Left ventricle myocardium superior (tissue), 1 donor: ENCODE measurements around the gene ULK4. TPM values are rescaled to one million over a fixed set of nuclear protein-coding genes. Genes with fewer than 3 reads are reported as not detected.
"Not testable (repeated sequence)": the region's sequence is repeated elsewhere in the genome, so short reads cannot be mapped to it uniquely, and the experiment has no call there.

ENCODE experiments used
- ATAC-seq: fragments of 200-7000 bp; cut with Tn5 transposase; one replicate; pipeline ENCODE4 v1.9.1; 2020; ENCODE audit warnings: mild to moderate bottlenecking, moderate library complexity
- DNase-seq: peaks from one replicate; pipeline ENCODE4 v3.0.0-alpha.2; 2020
- intact Hi-C: fragments of 100-400 bp; cut with micrococcal nuclease; formaldehyde crosslinking; loops from one replicate; pipeline ENCODE4 v1.11.0; 2022
- total RNA-seq: library from RNA; stranded (reverse); fragmentation: NEBNext Ultra II Directional; extraction: Animal tissue kit (Norgen Biotek cat#: 25700); gene quantifications from one replicate; pipeline ENCODE4 v1.2.1, GENCODE V29; 2021
- donor health status: DM: no; HTN: yes; CAD: no; lungs with severe emphysema.

The ULK4 gene
- total RNA-seq, 1 donor from 2014 or later, result 1.5 TPM

DNA sequence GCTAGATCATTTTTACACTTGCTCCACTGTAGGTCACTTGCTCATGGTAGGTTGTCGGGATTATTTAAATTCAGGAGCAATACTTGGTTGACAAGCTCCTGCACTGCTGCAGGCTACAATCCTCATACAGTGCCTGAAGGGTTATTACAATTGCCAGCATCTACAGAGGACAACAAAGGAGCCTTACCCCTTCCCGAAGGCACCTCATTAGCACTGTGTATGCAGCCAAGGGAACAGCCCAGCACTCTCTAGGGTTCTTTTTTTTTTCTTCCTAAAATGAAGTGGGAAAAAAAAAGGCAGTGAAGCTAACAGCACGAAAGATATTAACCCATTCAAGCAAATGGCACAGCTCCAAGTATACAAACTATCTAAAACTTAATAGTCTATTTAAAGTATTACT is 142.7 kb downstream of the ULK4 start:
- no peak for DNase-seq
- no peak for ATAC-seq
- intact Hi-C loops, result no loop called here

DNA sequence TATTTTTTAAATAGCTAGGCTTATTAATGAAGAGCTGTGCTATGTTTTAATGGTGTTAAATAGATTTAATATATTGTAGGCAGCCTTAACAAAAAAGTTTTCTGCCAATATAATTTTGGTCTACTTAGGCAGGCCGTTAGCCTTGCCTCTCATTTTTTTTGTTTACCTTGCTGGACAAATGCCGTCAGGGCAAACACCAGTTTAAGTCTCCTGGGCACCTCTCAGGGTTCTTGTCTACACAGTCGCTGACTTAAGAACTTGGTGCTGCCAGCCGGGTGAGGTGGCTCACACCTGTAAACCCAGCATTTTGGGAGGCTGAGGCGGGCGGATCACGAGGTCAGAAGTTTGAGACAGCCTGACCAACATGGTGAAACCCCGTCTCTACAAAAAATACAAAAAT is 153.3 kb downstream of the ULK4 start:
- no peak for ATAC-seq
- intact Hi-C loops, result no loop called here
- no peak for DNase-seq

DNA sequence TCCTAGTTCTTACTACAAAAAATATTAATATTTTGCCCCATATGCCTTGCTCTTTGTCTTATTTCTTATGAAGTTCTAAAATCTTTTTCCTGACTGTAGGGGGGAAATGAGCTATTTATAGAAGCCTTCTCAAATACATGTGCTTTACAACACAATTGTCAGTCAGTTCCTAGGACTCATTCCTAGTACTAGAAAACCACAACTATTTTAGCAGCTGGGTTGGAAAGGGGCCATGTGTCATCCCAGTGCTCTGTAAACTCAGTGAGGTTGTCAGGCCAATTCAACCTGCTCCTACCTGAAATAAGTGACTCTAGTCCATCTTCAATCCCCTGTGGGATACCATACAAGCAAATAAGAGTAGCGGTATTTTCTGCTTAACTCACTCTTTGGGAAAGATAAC is 153.8 kb downstream of the ULK4 start:
- ATAC-seq (no peak), DNase-seq (no peak)
- intact Hi-C loops, result no loop called here

DNA sequence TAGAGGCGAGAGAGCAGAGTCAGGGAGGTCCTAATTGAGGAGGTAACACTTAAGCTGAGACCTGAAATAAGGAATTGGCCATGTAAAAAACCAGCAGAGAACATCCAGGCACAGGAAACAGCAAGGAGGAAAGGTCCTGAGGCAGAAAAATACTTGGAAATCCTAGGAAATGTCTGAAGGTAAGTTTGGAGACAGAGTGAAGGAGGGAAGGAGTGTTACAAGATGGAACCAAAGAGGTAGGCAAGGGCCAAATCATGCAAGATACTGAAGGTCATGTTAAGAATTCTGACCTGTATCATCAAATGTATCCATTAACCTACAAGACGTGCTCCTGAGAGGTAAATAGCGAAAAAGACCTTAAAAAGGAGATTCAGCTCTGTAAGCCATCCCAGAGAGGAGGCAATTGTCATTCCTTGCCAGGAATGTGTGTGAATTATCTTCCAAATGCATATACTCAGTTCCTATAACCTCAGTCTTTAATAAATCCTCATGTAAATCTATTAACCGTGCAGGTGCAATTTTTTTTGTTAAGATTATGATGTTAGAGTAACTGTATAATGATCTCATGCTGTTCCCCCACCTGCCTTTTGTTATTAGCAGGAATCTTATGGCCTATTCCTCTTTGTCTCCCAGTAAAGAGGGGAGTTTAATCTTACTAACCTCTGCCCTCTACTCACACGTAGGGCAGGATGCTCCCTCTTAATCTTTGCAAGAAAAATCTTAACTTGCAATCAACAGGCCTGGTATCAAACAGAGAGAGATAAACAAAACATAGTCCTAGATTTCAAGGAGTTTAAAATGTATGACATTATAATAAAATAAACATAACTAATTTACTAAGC is 166.9 kb downstream of the ULK4 start:
- intact Hi-C loops, result no loop called here
- ATAC-seq (no peak), DNase-seq (no peak)

DNA sequence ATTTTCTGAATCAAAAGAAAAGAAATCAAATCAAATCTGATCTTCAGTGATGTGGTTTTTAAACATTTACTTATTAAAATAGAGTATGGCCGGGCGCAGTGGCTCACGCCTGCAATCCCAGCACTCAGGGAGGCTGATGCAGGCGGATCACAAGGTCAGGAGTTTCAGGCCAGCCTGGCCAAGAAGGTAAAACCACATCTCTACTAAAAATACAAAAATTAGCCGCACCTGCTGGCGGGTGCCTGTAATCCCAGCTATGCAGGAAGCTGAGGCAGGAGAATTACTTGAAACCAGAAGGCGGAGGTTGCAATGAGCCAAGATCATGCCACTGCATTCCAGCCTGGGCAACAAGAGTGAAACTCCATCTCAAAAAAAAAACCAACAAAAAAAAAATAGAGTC is 169.1 kb downstream of the ULK4 start:
- no peak for DNase-seq
- intact Hi-C loops, result no loop called here
- no peak for ATAC-seq

DNA sequence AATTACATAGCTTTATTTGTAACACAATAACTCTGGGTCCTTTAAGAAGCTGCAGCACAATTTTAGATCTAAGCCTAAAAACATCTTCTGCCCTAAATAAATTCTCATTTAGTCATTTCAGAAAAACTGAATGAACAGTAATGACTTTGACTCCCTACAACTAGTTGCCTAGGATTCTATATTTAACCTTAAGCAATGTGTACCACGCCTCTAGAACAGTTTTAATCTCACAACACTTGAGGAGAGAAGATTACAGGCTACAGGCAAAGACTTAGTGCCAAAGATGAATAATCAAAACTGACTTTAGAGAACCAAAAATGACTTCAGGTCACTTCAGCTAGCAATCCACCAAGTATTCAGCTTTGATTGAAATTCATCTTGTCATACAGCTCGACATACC is 192.8 kb downstream of the ULK4 start:
- peak; percentile 67 for ATAC-seq
- intact Hi-C loops, result no loop called here

DNA sequence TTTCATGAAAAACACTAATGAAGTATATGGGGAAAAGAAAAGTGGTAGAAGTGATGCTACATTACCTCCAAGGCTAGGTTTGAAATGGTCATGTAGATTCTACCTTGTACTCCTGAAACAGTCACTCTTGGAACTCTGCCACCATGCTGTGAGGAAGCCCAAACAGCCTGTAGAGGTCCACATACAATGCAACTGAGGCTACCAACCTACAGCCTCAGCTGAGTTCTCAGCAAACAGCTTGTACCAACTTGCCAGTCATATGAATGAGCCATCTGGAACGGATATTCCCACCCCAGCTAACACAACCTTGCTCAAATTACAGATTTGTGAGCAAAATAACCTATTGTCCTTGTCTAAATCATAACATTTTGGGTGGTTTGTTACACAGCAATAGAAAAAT is 193.5 kb downstream of the ULK4 start:
- intact Hi-C loops, result no loop called here
- ATAC-seq (no peak), DNase-seq (no peak)

More for the DNA sequence above, 192.8 kb downstream of the ULK4 start:
- no peak for DNase-seq

DNA sequence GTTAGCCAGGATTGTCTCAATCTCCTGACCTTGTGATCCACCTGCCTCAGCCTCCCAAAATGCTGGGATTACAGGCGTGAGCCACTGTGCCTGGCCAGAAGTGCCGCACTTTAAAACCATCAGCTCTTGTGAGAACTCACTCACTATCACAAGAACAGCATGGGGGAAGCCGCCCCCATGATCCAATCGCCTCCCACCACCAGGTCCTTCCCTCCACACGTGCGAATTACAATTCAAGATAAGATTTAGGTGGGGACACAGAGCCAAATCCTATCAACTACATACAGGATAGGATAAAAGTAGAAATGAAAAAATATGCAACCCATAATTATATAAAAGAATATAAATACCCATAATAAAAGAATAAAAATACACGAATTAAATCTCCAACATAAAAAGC is 199.0 kb downstream of the ULK4 start:
- intact Hi-C loops, DNase-seq, ATAC-seq: not testable (repeated sequence)

DNA sequence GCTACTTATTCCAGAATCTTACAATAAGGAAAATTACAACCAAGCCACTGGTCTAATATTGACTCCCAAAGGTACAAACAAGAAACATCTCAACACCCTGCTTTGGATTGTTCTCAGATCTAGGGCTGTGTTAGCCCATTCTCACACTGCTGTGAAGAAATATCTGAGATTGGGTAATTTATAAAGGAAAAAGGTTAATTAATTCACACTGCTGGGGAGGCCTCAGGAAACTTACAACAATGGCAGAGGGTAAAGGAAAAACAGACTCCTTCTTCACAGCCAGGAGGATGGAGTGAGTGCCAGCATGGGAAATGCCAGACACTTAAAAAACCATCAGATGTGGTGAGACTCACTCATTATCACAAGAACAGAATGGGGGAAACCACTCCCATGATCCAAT is 208.3 kb downstream of the ULK4 start:
- ATAC-seq, result no peak
- intact Hi-C loops, result no loop called here
- DNase-seq, result no peak

DNA sequence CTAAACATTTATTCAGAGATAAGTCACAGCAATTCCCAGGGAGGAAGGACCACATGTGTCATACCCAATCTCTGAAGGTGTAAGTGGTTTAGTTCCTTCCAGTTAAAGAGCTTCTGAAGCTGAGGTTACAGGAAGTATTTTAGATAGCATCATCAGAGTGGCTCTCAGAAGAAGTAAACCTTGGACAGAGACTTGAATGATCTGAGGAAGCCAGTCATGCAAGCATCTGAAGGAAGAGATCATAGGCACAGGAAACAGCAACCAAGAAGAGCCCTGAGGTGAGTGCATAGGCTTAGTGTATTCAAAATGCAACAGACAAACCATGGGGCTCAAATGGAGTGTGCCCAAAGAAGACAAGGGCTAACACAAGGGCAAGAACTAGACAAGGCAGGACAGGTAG is 210.3 kb downstream of the ULK4 start:
- ATAC-seq (no peak), DNase-seq (no peak)
- intact Hi-C loops, result no loop called here

DNA sequence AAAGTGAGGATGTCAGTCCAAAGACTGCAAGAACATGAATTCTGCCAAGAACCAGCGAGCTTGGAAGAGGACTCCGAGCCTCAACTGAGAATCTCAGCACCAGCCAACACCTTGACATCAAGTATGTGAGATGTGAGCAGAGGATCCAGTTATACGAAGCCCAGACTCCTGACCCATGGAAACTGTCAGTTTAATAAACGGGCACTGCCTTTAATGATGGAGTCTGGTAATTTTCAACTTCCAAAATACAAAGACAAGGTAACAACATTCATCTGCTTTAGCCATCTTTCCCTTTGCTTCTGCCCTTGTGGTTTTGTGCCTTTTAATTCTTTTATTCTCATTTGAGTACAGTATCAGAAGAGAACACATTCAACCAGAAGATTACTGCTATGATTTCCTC is 211.9 kb downstream of the ULK4 start:
- no peak for DNase-seq
- no peak for ATAC-seq
- intact Hi-C loops, result no loop called here

DNA sequence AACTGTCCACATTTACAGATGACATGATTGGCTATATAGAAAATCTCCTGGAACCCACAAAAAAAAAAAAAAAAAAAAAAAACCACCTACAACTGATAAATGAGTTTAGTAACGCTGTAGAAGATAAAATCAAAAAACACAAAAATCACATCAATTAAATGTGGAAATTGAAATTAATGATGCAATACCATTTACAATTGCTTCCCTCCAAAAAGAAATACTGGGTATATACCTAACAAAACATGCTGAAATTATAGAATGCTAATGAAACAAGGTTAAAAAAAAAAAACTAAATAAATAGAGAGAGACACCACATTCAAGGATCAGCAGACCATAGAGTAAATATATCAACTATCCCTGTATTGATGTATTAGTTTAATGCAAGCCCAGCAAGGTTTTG is 215.7 kb downstream of the ULK4 start:
- DNase-seq, result no peak
- intact Hi-C loops, result no loop called here
- no peak for ATAC-seq

DNA sequence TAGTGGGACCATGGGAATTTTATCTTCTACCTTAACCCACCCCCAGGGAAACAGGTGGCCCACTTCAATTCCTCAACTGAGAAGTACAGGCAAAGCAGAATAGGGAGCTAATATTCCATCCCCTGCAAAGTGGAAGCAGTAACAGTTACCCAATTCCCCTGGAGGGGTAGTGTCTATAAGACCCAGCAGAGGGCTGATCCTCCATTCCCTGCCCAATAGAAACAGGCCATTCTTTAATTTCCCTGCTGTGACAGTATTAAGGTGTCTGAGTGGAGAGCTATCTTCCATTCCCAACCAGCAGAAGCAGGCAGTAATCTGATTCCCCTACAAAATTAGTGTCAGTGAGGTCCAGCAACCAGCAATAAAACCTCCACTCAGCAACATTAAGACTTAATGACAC is 219.8 kb downstream of the ULK4 start:
- ATAC-seq, result no peak
- no peak for DNase-seq
- intact Hi-C loops, result no loop called here

DNA sequence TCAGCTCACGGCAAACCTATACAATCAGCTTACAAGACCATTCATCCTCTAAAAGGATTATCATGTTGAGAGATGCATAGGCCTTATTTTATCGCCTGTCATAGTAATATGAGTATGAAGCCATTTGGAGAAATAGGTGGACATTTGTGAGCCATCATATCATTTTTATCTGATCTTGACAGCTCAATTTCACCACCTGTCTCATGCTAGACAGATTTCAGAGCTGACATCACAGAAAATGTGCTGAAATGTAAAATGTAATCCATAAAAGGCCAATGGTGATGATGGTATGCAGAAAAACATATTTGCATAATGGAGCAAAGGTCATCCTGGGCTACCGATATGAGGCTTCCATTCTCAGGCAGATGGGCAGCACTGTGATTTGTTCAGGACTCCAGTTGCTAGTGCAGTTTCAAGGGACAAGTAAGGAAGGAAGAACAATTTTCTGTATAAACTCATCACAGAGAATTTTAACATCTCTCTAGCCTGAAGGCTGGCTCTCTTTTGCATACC is 221.5 kb downstream of the ULK4 start:
- DNase-seq (no peak), ATAC-seq (no peak)
- intact Hi-C loops, result no loop called here

DNA sequence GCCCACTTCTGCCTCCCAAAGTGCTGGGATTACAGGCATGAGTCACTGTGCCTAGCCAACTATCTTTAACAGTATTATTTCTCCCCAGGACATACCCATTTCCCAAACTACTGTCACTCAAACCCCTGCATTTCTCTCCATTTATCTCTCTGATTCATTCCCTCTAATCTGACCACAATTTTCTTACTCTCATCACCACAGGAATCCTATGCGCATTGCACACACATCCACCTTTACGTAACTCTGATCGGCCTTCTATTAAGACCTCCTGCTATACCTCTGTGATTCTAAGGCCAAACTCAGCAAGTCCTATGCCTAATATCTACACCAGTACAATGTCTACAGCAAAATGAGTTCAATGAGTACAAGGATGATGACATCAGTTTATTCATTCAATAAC is 235.0 kb downstream of the ULK4 start:
- DNase-seq, result no peak
- intact Hi-C loops, result no loop called here
- ATAC-seq, result no peak

DNA sequence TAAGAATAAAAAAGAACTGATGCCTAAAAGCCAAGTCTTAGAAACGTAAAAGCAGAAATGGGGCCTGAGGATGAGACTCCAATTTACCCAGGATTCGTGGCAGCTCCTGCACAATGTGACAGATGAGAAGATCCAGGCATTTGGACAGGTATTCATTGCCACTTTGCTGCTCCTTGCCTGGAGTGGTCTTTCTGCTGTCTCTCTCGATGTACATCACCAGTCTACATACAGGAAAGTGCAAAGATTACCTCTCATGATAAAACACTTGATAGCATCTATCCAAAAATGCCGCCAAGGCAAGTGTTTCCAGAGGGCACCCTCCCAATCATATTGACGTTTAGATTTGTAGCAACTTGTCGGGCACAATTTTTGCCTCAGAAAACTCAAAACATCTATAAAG is 244.3 kb downstream of the ULK4 start:
- intact Hi-C loops, result loop anchor here (10.0 kb wide), 1 partner anchor 1133 kb away; no protein-coding TSS in a partner anchor
- ATAC-seq, result no peak
- DNase-seq, result no peak

DNA sequence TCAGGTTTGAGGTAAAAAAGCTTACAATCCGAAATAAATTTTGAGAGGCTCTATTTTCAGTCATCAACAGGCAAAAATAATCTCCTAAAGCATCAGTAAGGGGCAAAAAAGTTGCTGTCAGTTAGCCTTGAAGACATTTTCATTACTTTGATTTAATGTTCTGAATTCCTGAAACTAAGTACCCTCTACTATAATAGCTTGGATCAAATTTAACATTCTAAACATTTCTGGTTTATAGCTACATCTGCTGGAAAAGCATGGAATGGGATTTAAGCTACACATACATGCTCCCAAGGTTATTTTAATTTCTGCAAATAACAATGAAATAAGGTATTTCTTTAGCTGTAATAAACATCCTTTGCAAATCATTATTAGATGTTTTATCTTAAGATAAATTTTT is 245.4 kb downstream of the ULK4 start:
- no peak for ATAC-seq
- intact Hi-C loops, result loop anchor here (10.0 kb wide), 1 partner anchor 1132 kb away; no protein-coding TSS in a partner anchor

DNA sequence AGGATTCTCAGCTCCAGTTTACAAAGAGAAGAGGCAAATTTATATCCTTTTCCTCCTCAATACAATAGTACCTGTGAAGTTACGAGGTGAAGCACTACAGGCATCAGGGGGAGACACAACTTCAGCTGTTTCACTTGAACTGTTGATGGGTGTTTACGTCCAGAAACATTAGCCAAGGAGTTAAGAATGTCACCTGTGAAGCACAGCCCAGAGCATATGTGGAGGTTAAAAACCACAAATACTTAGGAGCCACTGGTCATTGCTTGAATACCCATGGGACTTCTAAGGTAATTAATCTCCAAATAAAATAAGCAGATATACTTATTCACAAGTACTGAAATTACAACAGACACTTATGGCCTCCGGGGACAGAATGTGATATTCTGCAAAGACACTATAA is 246.5 kb downstream of the ULK4 start:
- ATAC-seq, result no peak

More for the DNA sequence above, 245.4 kb downstream of the ULK4 start:
- DNase-seq, result no peak

DNA sequence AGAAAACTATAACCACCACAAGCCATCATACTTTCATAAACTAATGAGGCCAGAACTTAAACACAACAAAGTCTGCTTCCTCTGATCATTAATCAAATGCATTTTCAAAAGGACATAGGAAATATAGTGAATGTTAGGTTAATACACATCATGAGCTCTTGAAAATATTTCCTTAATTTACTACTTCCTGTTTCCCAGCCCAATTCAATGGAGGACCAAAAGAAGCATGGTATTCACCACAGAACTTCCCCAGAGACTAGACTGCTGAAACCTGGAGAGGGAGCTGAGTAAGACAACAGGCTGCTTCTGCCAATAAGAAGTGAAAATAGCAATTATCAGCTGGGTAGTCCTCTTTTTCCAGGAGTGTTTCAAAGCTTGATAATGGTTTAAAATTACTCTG is 250.3 kb downstream of the ULK4 start:
- DNase-seq (no peak), ATAC-seq (no peak)
- intact Hi-C loops, result loop anchor here (10.0 kb wide), 1 partner anchor 1127 kb away; no protein-coding TSS in a partner anchor

More for the DNA sequence above, 246.5 kb downstream of the ULK4 start:
- DNase-seq, result no peak
- intact Hi-C loops, result loop anchor here (10.0 kb wide), 1 partner anchor 1131 kb away; no protein-coding TSS in a partner anchor

DNA sequence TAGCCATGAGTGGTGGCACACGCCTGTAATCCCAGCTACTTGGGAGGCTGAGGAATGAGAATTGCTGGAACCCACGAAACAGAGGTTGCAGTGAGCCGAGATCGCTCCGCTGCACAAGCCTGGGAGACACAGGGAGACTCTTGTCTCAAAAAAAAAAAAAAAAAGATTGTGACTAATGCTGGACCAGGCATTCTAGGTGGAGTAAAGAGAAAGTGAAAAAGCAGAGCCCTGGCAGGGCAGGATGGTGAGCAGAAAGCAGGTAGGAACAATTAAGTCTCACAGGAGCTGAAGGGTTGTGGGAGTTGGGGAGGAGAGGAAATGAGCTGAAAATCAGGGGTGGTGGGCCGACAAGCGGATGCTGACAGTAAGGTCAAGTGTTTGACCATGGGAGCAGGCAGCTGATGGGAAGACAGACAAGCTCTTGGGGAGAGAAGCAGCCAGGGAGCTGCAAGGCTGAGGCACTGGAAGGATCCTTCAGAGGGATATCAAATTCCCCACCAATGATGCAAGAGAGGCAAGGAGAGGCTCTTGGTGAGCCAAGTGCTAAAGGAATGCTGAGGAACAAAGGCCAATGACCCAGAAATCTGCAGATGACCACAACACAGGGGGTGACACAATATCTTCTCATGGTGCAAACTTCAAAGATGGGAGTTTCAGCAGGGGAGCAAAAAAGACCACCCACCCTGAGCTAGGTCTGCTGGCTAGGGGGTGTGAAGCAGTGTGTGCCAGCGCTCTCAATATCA is 251.1 kb downstream of the ULK4 start:
- no peak for DNase-seq
- ATAC-seq, result no peak
- intact Hi-C loops, result loop anchor here (10.0 kb wide), 1 partner anchor 1126 kb away; no protein-coding TSS in a partner anchor
